HG02571 (cell line): ENCODE data around the gene GAREM2.
"Not testable (repeated sequence)": the region's sequence is repeated elsewhere in the genome, so short reads cannot be mapped to it uniquely, and the experiment has no call there.

Source experiments
- ATAC-seq: cut with Tn5 transposase; IDR thresholded peaks from one replicate; pipeline ENCODE4 v1.9.1; 2021; ENCODE audit warnings: mild to moderate bottlenecking, moderate library complexity; ENCODE audit not compliant: unreplicated experiment

Gene GAREM2

GRCh38 chr2:26172871-26173775 lies at the start of gene GAREM2:
GAREM2 (plus strand) TSS chr2:26173088; CDS start chr2:26173221, 133 bp downstream.
- ATAC-seq, result no peak

GRCh38 chr2:26123426-26123825 lies 49.5 kb upstream of the GAREM2 start:
- ATAC-seq, result no peak

GRCh38 chr2:26126074-26126473 lies 46.8 kb upstream of the GAREM2 start:
- ATAC-seq, result no peak

GRCh38 chr2:26128176-26128575 lies 44.7 kb upstream of the GAREM2 start:
- no peak for ATAC-seq

GRCh38 chr2:26130763-26131162 lies 42.1 kb upstream of the GAREM2 start:
- no peak for ATAC-seq

GRCh38 chr2:26136451-26136850 lies 36.4 kb upstream of the GAREM2 start:
- ATAC-seq, result no peak

GRCh38 chr2:26139269-26140183 lies 33.4 kb upstream of the GAREM2 start:
- no peak for ATAC-seq

- ATAC-seq, result no peak
Observed at GRCh38 chr2:26141145-26141769, 31.6 kb upstream of the GAREM2 start.

GRCh38 chr2:26144031-26144430 lies 28.9 kb upstream of the GAREM2 start:
- ATAC-seq, result no peak

GRCh38 chr2:26144953-26145680 lies 27.8 kb upstream of the GAREM2 start:
- no peak for ATAC-seq

- no peak for ATAC-seq
Observed at GRCh38 chr2:26148501-26148900, 24.4 kb upstream of the GAREM2 start.

GRCh38 chr2:26150243-26150642 lies 22.6 kb upstream of the GAREM2 start:
- ATAC-seq, result no peak

GRCh38 chr2:26157580-26157979 lies 15.3 kb upstream of the GAREM2 start:
- no peak for ATAC-seq

- ATAC-seq, result no peak
Observed at GRCh38 chr2:26161926-26162325, 11.0 kb upstream of the GAREM2 start.

- no peak for ATAC-seq
Observed at GRCh38 chr2:26162963-26163362, 9.9 kb upstream of the GAREM2 start.

- ATAC-seq, result no peak
Observed at GRCh38 chr2:26164231-26164630, 8.7 kb upstream of the GAREM2 start.

- ATAC-seq, result no peak
Observed at GRCh38 chr2:26164641-26165211, 8.2 kb upstream of the GAREM2 start.

- ATAC-seq, result no peak
Observed at GRCh38 chr2:26165403-26165802, 7.5 kb upstream of the GAREM2 start.

- ATAC-seq, result not testable (repeated sequence)
Observed at GRCh38 chr2:26166541-26166940, 6.3 kb upstream of the GAREM2 start.

- ATAC-seq, result no peak
Observed at GRCh38 chr2:26168785-26169184, 4.1 kb upstream of the GAREM2 start.
